Uterus (tissue), 2 donors: Measurements from ENCODE around the gene PGRMC2.

Source experiments
- CTCF ChIP-seq, 4 experiments: fragments of 200-600 bp in 2 of 4; fragments of 450-650 bp in 2 of 4; sonication (generic) in 2 of 4; IDR thresholded peaks; one replicate each; pipeline ENCODE4 v1.5.1; 2016 to 2019; ENCODE audit warnings: antibody characterized with exemption in 4 of 4, mild to moderate bottlenecking in 2 of 4, moderate library complexity in 1 of 4
- POLR2A ChIP-seq, 2 donors: fragments of 450-650 bp; IDR thresholded peaks; one replicate each; pipeline ENCODE4 v1.6.1; 2016; ENCODE audit warnings: antibody characterized with exemption in 2 of 2, mild to moderate bottlenecking in 1 of 2, moderate library complexity in 1 of 2

- no peak for TF ChIP-seq CTCF (IDR thresholded peaks at IDR 0.05)
- TF ChIP-seq POLR2A (IDR thresholded peaks at IDR 0.05) = no peak
These were observed 58.5 kb downstream of the PGRMC2 start for GRCh38 chr4:128228845-128229795.
